ENCODE measurements around the gene AFDN.

AFDN gene

DNA sequence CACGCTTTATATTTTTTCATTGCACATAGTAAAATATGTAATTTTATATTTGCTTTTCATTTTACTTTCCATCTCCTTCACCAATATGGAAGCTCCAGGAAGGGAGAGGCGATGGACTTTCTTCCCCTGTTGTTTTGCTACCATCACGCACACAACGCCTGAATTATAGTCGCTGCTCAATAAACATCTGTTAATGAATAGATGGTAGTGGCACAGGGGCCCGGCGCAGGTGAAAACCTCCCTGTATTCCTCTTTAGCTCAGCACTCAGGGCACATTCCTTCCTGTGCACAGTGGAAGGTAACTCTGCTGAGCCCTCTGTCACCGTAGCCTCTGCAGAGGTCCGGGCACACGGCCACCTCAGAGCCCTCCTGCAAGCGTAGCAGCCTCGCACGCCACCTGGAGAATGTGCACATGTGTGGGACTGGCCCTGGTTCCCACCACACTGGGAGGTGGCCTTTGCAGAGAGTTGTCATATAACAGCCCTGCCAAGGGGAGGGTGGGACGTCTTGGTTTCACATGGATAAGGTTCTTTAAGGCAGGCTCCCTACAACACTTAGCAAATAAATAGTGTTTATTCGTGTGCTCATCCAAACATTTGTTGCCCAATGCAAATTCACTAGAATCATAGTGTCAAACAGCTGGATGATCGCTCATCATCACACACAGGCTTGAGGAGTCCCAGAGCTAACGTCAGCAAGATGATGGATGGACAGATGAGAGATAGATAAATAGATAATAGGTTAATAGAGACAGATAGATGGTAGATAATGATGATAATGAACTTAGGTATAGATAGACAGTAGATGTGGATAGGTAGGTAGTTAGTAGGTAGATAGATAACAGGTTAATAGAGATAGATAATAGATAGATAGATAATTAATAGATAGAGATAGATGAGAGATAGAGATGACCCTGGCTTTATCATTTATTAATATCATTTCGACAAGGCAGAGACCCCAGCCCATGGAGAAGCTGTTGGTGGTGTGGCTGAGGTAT lies 32.3 kb upstream of the AFDN start:
- no peak for DNase-seq (ENCODE audit: low read depth)

DNA sequence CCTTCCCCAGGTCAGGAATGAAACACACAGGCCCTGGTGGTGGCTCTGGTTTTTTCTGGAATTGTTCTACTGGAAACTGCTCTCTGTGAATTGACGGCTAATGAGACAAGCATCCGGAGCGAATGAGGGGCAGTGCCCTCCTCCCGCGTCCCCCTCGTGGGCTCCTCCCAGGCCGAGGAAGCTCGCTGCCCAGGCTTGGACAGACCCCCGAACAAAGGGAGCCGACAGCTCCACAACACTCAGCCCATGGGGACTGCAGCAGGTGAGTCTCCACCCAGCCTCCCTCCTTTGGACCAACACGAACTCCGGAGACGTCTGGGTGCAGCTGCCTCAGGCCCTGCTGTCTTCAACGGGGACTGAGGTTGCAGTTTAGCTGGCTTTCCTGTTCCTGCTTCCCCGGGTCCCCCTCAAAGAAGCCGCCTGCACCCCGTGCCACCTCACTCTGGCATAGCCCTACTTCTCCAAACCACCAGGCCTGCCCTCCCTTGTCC lies 31.3 kb upstream of the AFDN start:
- no peak for DNase-seq (ENCODE audit: low read depth)

DNA sequence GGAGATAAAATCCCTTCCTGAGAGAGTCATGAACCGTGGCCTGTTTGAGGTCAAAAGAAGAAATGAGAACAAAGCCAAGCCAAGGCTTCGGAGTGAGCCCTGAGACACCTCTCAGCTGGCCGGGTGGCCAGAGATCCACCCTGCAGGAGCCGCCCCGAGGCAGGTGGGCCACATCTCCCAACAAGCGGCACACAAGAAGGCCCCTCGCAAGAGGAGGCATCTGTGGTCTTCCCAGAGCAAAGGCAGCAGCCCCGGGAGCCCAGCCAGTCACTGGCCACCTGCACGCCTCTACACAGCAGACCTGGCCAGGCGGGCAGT lies 30.9 kb upstream of the AFDN start:
- DNase-seq (ENCODE audit: low read depth), result no peak

DNA sequence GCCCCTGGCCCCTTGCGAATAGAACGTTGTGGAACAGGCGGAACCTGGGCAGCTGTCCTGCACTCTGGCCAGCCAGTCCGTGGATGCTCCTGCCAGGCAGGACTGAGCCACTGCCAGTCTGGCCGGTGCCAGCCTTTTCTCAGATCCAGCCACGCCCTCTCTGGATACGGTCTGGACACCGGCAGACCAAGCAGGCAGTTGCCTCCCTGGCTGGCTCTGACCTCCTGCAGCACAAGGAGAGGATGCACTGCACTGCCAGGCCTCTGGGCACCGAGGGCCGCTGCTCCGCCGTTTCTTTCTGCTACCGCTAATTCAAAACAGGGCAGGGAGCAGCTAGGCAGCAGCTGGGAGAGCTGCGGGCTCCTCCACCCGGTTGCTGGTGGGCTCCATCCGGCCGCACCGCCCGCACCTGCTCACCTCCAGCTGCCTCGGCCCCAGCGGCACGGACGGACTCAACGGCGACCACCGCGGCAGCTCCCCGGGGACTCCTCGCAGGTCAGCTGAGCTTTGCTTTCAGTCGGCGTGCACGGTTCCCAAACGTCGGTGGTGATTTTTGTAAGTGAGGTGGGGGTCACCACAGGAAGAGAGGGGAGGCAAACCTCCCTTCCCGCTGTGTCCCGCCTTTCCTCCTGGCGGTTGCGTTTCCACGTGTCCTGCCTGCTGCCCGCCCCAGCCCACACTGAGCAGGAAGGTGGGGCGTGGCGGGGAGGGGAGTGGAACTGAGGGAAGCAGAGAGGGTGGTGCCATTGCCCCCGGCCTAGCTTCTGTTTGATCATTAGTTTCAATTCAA lies 30.3 kb upstream of the AFDN start:
- DNase-seq (ENCODE audit: low read depth), result no peak

DNA sequence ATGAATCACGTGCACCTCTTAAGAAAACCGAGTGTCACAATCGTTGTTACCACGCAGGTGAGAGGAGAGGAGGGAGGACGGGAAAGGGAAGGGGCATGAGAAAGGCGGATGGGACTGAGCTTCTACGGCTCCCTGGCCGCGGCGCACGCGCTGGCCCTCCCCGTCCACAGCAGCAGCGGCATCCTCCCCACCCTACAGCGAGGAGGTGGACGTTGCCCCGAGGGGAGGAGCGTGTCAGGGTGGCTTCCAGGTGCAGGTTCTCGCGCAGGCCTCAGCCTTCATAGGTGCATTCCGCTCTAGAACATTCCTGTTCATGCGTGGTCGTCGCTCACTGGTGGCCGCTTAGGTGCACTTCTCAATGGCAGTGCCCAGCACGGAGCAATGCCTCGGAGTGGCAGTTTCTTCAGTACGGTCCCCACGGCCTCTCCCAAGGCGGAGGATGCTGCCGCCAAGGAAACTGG lies 29.7 kb upstream of the AFDN start:
- no peak for DNase-seq (ENCODE audit: low read depth)

DNA sequence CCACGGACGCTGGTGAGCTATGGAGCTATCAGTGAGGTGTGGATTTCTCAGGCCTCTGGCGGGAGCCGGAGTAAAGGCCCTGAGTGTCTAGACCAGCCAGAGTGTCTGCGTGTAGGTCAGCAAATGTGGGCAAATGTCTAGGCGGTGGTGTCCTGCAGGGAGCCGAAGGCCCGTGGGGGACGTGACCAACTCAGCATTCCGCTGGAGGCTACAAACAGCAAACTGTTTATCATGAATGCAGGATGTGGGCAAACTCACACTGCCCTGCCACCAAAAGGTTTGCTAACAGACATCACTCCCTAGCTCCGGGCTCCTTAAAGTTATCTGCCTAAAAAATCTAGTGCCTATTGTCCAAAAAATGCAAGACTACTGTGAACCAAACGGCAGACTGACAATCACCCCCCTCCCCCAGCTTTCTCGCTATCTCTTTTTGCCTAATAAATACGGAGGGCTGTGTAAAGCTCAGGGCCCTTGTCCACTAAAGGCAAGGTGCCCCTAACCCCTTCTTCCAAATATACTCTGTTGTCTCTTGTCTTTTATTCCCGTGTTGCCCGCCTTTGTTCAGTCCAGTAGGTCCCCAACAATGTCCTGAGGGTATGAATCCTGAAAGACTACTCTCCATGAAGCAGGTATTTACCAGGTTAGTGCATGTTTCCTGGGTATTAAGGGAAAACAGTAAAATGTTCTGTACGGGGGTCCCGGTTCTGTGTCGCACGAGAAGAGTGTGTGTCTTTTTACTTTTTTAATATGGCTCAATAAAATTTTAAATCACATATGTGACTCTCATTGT lies 29.0 kb upstream of the AFDN start:
- no peak for DNase-seq (ENCODE audit: low read depth)

DNA sequence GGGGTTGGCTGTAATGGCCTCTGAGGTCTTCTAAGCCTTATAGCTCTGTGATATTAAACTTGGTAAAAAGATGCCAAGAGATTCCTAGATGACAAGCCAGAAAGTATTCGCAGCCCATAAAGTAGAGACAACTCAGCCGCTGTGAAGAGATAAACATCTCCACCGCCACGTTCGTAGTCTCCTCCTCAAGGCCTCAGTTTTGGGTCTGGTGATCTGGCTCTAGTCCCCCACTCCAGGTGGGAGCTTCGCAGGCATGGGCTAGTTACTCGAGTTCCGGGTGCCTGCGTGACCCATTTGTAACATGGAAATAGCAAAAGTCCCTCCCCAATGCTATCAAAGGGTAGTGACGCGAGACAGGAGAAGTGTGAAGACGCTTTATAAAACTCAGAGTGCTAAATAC lies 28.3 kb upstream of the AFDN start:
- no peak for DNase-seq (ENCODE audit: low read depth)

DNA sequence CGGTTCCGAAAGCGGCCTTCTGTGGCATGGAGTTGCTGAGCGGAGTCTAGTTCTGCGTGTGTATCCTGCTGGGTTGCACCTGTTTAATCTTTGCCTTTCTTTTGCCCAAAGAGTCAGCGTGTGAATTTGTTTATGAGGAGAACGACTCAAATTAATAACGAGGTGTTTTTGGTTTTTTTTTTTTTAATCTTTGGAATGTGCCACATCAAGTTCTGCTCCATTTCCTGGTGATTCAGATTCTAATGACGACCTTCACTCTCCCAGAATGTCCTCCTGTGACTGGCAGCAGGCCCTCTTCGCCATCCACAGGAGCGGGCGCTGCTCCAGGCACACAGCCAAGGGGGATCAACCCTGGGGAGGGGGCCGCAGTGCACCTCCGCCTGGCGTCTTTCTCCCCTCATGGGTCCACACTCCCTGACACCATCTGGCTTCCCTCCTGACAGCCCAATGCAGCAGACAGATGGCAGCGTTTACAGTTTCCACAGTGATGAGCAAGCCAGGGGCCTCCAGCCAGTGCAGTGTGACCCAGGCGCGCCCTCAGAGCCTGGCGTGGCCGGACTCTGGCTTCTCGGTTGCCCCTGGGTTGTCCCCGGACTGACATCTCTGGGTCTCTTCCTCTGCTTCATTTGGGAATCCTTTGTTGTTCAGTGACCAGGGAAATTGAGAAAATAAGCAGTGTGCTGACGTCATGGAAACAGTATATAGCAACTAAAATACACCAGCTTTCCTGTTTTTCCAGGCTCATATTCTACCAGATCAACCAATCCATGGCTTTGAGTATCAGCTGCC lies 27.5 kb upstream of the AFDN start:
- no peak for DNase-seq (ENCODE audit: low read depth)

DNA sequence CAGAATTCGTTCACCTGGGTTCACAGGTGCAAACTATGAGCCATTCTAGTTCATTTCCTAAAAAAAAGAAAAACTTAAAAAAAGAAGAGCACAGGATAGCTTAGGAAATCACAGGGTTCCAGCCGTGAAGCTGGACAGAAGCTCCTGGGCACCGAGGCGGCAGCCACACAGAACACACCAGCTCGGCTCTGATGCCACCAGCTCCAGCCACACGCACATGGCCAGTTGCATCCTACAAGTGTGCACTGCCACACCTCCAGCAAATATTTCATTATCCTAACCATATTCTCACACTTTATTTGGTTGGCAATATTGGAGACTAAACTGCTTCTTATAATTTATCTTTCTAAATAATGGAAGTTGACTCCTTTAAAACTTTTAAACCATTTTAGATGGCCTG lies 26.2 kb upstream of the AFDN start:
- DNase-seq (ENCODE audit: low read depth), result no peak

DNA sequence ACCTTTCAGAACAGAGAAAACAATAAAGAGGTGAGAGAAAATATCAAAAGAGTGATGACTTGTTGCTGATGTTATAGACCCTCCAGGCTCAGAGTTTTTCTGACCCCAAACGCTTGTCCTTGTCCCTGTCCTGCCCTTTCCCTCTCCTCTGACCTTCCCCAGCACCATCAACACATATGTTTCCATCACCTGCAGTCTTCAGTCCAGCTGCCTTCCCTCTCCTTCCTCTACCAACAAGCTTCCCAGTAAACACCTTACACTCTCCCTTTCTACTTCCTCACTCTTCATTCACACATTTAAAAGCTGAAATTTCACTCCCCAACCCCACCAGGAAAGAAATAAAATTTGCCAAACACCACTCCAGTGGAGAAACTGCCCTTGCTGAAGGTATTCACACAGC lies 25.4 kb upstream of the AFDN start:
- DNase-seq (ENCODE audit: low read depth), result no peak

DNA sequence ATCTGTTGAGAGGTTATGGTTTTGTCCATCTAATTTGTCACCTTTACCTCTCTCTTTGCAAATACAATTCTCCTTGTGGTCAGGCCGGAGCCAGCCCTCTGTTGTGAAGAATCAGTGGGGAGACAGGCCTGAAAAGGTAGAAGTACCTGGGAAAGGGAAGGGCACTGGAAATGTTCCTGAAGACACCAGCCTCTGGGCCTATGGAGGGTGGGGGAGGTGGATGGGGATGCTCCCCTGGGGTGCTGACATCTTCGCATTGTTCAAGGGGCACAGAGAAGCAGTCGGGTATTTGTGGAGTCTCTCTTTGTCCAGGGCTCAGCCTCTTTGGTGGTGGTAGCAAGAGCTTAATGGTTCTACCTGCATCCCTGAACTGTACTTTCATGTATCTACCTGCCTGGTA lies 24.4 kb upstream of the AFDN start:
- no peak for DNase-seq (ENCODE audit: low read depth)

DNA sequence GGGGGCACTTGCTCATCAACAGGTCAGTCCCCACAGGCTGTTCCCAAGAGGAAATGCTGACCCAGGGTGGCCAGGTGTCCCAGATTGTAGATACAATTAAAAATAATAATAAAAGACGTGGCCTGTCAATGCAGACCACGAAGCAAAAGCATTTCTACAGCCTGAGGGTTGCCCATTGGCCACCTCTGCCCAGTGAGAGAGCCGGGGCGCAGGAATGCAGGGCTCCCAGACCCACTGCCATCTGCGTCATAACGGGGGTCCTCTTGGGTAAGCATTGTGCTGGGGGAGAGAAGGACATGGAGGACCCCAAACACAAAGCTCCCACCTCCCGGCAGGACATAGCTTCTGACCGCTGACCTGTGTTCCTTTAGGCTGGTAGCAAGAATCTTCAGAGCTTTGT lies 22.9 kb upstream of the AFDN start:
- no peak for DNase-seq (ENCODE audit: low read depth)

DNA sequence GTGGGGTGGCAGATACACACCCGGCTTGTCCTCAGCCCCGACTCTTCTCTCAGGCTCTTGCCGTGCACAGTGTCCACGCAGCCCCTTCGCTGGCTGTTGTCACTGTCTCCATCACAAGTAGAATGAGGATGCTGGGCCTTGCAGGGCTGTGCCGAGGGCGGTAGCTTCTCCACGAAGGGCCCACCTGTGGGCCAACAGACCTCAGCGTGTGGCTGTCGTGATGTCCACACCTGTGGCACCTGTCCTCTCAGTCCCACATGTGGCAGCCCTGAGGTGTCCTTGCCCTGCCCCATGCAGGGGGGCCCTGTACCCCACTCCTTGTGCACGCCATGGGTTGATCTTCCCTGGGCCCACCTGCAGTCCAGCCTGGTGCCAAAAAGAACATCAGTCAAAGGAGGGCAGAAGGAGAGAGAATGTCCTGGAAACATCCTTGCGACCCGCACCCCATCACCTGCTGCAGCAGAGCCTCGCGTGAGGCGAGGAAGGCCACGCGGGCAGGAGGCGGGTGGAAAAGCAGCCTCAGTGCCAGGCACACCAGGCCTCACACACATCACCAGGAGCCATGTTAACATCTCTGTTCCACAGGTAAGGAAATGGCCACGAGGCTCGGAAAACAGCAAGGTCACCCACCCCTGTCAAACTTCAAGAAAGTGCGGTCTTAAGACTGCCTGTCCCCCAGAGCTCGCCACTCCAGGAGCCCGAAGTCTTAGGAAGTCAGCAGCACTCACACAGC lies 22.3 kb upstream of the AFDN start:
- DNase-seq (ENCODE audit: low read depth), result no peak

DNA sequence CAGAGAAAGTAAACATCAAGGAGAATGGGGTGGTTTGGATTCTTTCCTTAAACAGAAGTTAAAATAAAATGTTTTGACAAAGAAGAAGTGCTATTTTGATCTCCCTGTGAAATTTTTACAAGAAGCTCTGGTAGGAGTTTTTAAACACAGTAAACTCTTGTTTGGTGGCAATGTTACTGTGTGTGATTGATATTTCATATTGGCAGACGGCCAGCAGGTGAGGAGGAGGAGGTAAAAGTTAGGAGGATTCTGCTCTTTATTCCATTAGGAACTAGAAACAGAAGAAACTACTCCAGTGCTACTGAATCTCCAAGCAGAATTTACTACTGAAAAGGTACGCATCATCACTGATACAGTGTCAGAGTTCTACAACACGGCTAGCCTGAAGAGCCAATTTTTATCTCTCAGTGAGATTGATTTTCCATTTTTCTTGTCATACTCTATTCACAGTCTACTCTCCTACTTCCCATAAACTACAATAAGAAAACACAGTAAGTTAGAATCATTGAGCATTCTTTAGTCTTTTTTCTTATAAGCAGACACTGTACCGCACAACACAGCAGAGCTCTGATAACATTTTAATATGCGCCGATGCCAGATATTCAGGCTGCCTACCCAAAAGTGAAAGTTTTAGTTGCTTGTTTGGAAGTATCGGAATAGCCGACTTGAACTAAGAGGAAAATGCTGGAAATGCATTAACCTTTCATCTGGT lies 21.2 kb upstream of the AFDN start:
- no peak for DNase-seq (ENCODE audit: low read depth)

DNA sequence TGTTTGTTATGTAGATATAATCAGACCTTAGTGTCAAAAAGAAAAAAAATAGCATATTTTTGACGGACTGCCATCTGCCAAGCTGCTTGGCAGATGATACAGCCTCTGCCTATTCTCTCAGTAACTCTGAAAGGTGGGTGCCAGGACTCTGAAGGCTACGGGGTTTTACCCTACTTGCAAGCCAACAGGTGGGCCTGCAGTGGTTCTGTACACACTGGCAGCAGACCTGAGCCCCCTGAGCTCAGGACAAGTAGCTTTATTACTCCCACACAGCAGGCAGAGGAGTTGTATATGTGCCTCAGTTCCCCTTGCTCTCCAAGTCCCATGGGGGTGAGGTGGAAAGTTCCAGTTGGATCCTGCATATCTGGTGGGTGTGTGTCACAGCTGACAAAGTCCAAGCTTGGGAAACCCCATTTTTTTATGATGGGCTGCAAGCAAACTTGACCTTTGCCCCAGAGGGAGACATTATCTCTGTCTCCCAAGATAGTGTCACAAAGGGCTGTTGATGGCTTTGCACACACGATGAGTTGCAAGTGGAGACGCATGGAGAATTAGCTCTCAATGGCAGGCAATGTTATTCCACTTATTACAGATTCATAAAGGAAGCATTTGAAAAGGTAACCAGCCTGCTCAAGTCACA lies 20.5 kb upstream of the AFDN start:
- no peak for DNase-seq (ENCODE audit: low read depth)

DNA sequence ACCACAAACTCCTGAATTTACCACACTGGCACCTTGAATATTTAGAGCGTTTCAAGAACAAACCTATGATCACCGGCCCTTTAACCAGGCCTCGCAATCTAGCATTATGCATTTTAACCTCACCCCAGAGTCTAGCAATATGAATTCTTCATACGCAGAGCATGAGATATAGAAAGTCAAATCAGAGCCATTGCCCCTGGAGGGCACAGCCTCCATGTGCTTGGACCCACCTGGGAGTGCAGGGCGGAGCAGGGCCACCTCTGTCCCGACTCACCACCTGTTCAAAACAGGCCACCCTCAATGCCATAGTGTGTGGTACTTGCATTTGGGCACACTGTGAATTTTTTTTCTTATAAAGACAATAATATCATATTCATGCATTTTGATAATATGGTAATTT lies 19.5 kb upstream of the AFDN start:
- DNase-seq (ENCODE audit: low read depth), result no peak

DNA sequence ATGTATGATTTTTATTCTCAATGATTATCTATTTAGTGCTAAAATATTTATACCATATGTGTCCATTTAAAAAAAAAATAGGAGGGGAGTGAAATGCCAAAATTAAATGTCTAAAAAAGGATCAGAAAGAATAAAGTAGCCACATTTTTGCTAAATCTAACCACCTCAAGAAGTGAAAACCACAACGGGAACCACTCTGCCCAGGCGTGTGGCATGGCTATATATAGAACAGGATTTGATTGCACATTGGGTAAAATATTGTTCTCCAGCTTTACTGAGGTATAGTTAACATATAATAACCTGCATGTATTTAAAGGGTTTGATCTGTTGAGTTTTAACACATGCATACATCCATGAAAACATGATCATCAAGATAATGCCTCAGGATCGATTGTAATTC lies 19.0 kb upstream of the AFDN start:
- DNase-seq (ENCODE audit: low read depth), result no peak

DNA sequence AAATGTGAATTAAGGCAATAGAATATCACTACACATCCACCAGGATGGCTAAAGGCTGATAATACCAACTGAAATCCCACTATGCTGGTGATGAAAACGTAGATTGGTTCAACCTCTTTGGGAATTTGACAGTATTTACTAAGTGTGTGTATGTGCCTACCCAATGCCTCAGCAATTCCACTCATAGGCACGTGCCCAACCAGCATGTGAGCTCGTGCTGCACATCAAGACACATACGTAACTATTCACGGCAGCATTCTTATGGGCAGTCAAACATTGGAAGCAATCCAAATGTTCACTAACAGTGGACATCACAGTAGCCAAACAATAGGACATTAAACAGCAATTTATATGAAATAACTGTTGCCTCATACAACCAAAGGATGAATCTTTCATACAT lies 15.7 kb upstream of the AFDN start:
- no peak for DNase-seq (ENCODE audit: low read depth)

DNA sequence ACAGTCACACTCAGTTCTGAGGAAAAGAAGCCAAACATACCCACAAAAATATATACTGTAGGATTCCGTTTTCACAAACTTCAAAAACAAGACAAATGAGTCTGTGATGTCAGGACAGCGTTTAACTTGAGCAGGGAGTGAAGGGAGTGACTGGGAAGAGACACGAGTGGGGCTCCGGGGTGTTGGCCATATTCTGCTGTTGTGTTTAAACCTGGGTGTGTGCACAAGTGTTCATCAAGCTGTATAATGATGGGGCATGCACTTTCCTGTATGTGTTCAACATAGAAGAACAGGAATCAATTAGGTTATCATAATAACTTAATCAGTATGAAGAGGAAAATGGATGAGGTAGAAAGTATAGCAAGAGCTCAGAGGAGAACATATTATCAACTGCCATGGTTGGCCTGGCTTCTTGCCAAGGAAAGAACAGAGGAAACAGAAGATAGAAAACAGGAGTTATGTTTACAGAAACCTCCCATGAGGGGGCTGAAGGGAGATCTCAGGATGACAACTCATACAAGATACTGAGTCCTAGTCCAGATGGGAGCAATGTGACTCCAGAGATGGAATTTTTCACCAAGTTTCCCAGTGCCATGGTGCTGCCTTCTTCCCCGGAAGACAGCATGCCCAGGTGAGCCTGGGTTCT lies 15.1 kb upstream of the AFDN start:
- DNase-seq (ENCODE audit: low read depth), result no peak

Measured in T follicular helper cell (primary cell).